ENCODE data around the gene WDR26.

Gene WDR26

DNA sequence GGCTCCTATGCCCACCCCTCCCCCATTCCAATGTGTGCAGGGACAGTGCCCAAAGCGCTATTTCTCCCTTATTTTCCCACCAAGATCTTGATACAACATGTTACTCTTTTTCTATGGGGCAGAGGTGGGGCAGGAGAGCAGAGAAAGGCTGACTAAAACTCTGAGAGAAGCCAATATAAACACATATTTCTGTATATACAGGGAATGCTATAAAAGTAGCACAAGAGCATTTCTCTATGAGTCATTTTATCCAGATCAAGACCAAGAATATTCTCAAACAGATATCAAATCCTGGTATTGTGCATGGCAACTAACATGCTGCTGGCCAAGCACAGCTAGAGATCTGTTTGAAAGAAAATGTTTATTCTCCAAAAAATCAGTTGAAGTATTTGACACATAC lies 7.3 kb downstream of the WDR26 start (continued):
- TF ChIP-seq, protein P1, sequence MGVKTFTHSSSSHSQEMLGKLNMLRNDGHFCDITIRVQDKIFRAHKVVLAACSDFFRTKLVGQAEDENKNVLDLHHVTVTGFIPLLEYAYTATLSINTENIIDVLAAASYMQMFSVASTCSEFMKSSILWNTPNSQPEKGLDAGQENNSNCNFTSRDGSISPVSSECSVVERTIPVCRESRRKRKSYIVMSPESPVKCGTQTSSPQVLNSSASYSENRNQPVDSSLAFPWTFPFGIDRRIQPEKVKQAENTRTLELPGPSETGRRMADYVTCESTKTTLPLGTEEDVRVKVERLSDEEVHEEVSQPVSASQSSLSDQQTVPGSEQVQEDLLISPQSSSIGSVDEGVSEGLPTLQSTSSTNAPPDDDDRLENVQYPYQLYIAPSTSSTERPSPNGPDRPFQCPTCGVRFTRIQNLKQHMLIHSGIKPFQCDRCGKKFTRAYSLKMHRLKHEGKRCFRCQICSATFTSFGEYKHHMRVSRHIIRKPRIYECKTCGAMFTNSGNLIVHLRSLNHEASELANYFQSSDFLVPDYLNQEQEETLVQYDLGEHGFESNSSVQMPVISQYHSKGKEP (tag by site-specific recombination; IDR thresholded peaks at IDR 0.05), result no peak
- TF ChIP-seq, protein P2, sequence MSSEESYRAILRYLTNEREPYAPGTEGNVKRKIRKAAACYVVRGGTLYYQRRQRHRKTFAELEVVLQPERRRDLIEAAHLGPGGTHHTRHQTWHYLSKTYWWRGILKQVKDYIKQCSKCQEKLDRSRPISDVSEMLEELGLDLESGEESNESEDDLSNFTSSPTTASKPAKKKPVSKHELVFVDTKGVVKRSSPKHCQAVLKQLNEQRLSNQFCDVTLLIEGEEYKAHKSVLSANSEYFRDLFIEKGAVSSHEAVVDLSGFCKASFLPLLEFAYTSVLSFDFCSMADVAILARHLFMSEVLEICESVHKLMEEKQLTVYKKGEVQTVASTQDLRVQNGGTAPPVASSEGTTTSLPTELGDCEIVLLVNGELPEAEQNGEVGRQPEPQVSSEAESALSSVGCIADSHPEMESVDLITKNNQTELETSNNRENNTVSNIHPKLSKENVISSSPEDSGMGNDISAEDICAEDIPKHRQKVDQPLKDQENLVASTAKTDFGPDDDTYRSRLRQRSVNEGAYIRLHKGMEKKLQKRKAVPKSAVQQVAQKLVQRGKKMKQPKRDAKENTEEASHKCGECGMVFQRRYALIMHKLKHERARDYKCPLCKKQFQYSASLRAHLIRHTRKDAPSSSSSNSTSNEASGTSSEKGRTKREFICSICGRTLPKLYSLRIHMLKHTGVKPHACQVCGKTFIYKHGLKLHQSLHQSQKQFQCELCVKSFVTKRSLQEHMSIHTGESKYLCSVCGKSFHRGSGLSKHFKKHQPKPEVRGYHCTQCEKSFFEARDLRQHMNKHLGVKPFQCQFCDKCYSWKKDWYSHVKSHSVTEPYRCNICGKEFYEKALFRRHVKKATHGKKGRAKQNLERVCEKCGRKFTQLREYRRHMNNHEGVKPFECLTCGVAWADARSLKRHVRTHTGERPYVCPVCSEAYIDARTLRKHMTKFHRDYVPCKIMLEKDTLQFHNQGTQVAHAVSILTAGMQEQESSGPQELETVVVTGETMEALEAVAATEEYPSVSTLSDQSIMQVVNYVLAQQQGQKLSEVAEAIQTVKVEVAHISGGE (tag by site-specific recombination; conservative IDR thresholded peaks at IDR 0.05; ENCODE audit: low read depth), result peak; percentile 82
- TF ChIP-seq, protein P3, sequence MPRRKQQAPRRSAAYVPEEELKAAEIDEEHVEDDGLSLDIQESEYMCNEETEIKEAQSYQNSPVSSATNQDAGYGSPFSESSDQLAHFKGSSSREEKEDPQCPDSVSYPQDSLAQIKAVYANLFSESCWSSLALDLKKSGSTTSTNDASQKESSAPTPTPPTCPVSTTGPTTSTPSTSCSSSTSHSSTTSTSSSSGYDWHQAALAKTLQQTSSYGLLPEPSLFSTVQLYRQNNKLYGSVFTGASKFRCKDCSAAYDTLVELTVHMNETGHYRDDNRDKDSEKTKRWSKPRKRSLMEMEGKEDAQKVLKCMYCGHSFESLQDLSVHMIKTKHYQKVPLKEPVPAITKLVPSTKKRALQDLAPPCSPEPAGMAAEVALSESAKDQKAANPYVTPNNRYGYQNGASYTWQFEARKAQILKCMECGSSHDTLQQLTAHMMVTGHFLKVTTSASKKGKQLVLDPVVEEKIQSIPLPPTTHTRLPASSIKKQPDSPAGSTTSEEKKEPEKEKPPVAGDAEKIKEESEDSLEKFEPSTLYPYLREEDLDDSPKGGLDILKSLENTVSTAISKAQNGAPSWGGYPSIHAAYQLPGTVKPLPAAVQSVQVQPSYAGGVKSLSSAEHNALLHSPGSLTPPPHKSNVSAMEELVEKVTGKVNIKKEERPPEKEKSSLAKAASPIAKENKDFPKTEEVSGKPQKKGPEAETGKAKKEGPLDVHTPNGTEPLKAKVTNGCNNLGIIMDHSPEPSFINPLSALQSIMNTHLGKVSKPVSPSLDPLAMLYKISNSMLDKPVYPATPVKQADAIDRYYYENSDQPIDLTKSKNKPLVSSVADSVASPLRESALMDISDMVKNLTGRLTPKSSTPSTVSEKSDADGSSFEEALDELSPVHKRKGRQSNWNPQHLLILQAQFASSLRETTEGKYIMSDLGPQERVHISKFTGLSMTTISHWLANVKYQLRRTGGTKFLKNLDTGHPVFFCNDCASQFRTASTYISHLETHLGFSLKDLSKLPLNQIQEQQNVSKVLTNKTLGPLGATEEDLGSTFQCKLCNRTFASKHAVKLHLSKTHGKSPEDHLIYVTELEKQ (tag by site-specific recombination; IDR thresholded peaks at IDR 0.05; ENCODE audit: borderline replicate concordance), result no peak
- TF ChIP-seq KLF8 (tag by site-specific recombination; IDR thresholded peaks at IDR 0.05) (no peak), ZNF626 (tag by site-specific recombination; IDR thresholded peaks at IDR 0.05) (no peak), ZNF239 (tag by site-specific recombination; IDR thresholded peaks at IDR 0.05) (no peak), ZBTB17 (tag by site-specific recombination; IDR thresholded peaks at IDR 0.05) (0 out of 2 replicates have a peak, but pooled peaks have one; percentile 20), ZNF600 (tag by site-specific recombination; IDR thresholded peaks at IDR 0.05) (no peak), FEZF1 (tag by site-specific recombination; IDR thresholded peaks at IDR 0.05) (no peak), ZEB2 (tag by site-specific recombination; IDR thresholded peaks at IDR 0.05) (no peak), ZNF169 (tag by site-specific recombination; IDR thresholded peaks at IDR 0.05) (no peak), ZBTB20 (tag by site-specific recombination; IDR thresholded peaks at IDR 0.05) (no peak), ZNF2 (tag by site-specific recombination; IDR thresholded peaks at IDR 0.05) (no peak), ZBTB8A (tag by site-specific recombination; IDR thresholded peaks at IDR 0.05) (no peak), ZNF341 (tag by site-specific recombination; IDR thresholded peaks at IDR 0.05; ENCODE audit: low read depth) (no peak), ZNF37A (tag by site-specific recombination; IDR thresholded peaks at IDR 0.05) (no peak), ZNF366 (tag by site-specific recombination; conservative IDR thresholded peaks at IDR 0.05) (no peak), ZNF423 (tag by site-specific recombination; IDR thresholded peaks at IDR 0.05) (no peak), ZNF792 (tag by site-specific recombination; IDR thresholded peaks at IDR 0.05) (no peak), GLIS1 (tag by site-specific recombination; IDR thresholded peaks at IDR 0.05) (no peak), ZNF354C (tag by site-specific recombination; IDR thresholded peaks at IDR 0.05; ENCODE audit: borderline replicate concordance, low read depth) (no peak), OSR2 (tag by site-specific recombination; IDR thresholded peaks at IDR 0.05) (no peak), ZNF274 (IDR thresholded peaks at IDR 0.05; ENCODE audit: low read length) (no peak), ZNF274 (tag by site-specific recombination; IDR thresholded peaks at IDR 0.05; ENCODE audit: borderline replicate concordance) (no peak)
- TF ChIP-seq, protein P4, sequence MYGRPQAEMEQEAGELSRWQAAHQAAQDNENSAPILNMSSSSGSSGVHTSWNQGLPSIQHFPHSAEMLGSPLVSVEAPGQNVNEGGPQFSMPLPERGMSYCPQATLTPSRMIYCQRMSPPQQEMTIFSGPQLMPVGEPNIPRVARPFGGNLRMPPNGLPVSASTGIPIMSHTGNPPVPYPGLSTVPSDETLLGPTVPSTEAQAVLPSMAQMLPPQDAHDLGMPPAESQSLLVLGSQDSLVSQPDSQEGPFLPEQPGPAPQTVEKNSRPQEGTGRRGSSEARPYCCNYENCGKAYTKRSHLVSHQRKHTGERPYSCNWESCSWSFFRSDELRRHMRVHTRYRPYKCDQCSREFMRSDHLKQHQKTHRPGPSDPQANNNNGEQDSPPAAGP (tag by site-specific recombination; IDR thresholded peaks at IDR 0.05), result no peak

Data from HEK293 (cell line).